SK-N-MC (cell line): Measurements from ENCODE around the gene FARS2.

Source experiments
- EZH2 ChIP-seq: fragments of 200-600 bp; sonication (generic); IDR thresholded peaks from one replicate; pipeline ENCODE4 v1.6.1; 2017; ENCODE audit warnings: antibody characterized with exemption
- FOXP2 ChIP-seq: optimal IDR thresholded peaks from 2 replicates; pipeline ENCODE3; 2011; ENCODE audit warnings: mild to moderate bottlenecking, moderate library complexity; ENCODE audit not compliant: insufficient read depth; ENCODE audit errors: extremely low read length, control extremely low read depth
- POLR2AphosphoS5 ChIP-seq: IDR thresholded peaks from 2 replicates; pipeline ENCODE4 v1.6.1; 2012; ENCODE audit warnings: mild to moderate bottlenecking, low read depth, low read length, borderline replicate concordance

DNA sequence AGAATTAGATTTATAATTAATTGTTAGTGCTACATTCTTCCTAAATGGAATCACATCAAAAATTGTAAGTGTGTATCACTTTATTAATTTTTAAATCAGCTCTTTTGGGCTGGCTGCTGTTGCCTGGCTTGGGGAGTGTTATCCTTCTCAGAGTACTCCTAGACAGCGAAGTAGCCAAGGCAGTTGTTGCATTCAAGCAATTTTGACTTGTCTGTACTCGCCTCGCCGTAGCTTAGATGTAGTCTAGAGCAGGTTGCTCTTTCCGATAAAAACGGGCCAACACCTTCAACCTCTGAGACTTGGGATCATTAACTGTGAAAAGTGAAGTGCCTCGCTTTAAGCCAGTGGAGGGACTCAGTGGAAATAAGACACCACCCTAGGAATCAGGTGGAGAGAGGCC is 151.3 kb downstream of the FARS2 start:
- no peak for TF ChIP-seq EZH2
- TF ChIP-seq FOXP2: no peak
- TF ChIP-seq POLR2AphosphoS5: no peak
